GM12892 (cell line): Measurements from ENCODE around the gene CHAD.

Experiments
- POLR2A ChIP-seq: IDR thresholded peaks from 2 replicates; pipeline ENCODE4 v1.6.1; 2011; ENCODE audit warnings: low read depth, low read length, control low read depth
- POLR2AphosphoS5 ChIP-seq: IDR thresholded peaks from 2 replicates; pipeline ENCODE4 v1.6.1; 2011; ENCODE audit warnings: low read depth, low read length, control low read depth
- TAF1 ChIP-seq: IDR thresholded peaks from 2 replicates; pipeline ENCODE4 v1.6.1; 2011; ENCODE audit warnings: low read depth, mild to moderate bottlenecking, control low read depth, low read length, borderline replicate concordance

DNA sequence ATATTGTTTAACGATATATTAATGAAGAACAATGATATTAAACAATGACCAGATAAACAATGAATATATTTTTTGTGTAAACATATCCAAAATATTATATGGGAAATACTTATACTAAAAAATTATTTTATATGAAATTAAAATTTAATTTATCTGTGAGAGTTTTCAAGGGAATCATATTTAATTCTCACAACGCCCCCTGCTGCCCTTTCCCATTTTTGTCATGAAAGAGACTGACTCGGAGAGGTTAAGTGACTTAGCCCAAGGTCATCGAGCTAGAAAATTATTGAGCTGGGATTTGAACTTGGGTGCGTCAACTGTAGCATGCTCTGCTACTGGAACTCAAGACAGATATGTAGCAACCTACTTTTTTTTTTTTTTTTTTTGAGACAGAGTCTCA is 32.4 kb upstream of the CHAD start:
- no peak for TF ChIP-seq POLR2A
- no peak for TF ChIP-seq POLR2AphosphoS5
- TF ChIP-seq TAF1 = no peak
